Measurements from ENCODE around the gene WDR38.

WDR38 gene

GRCh38 chr9:124884376-124884775 is 31.1 kb downstream of the WDR38 start:
- DNase-seq (ENCODE audit: low read depth) = no peak
- no peak overlapping the region for H3K4me3 ChIP-seq (ENCODE audit: low read length)
- TF ChIP-seq CTCF (IDR thresholded peaks at IDR 0.05; ENCODE audit: insufficient read depth, low read depth, low read length, missing control alignments) = no peak

GRCh38 chr9:124885551-124885950 is 32.3 kb downstream of the WDR38 start:
- no peak overlapping the region for H3K4me3 ChIP-seq (ENCODE audit: low read length)
- TF ChIP-seq CTCF (IDR thresholded peaks at IDR 0.05; ENCODE audit: insufficient read depth, low read depth, low read length, missing control alignments) = no peak
- DNase-seq (ENCODE audit: low read depth) = no peak

- TF ChIP-seq CTCF (IDR thresholded peaks at IDR 0.05; ENCODE audit: insufficient read depth, low read depth, low read length, missing control alignments) = no peak
- H3K4me3 ChIP-seq (ENCODE audit: low read length) = no peak overlapping the region
- DNase-seq (ENCODE audit: low read depth) = no peak
Observed at GRCh38 chr9:124886461-124886860, 33.2 kb downstream of the WDR38 start.

GRCh38 chr9:124886866-124887492 is 33.7 kb downstream of the WDR38 start:
- no peak for DNase-seq (ENCODE audit: low read depth)
- no peak overlapping the region for H3K4me3 ChIP-seq (ENCODE audit: low read length)
- no peak for TF ChIP-seq CTCF (IDR thresholded peaks at IDR 0.05; ENCODE audit: insufficient read depth, low read depth, low read length, missing control alignments)

- H3K4me3 ChIP-seq (ENCODE audit: low read length) = no peak overlapping the region
- no peak for DNase-seq (ENCODE audit: low read depth)
- no peak for TF ChIP-seq CTCF (IDR thresholded peaks at IDR 0.05; ENCODE audit: insufficient read depth, low read depth, low read length, missing control alignments)
Observed at GRCh38 chr9:124887832-124888231, 34.6 kb downstream of the WDR38 start.

GRCh38 chr9:124889006-124889405 is 35.7 kb downstream of the WDR38 start:
- no peak for TF ChIP-seq CTCF (IDR thresholded peaks at IDR 0.05; ENCODE audit: insufficient read depth, low read depth, low read length, missing control alignments)
- no peak for DNase-seq (ENCODE audit: low read depth)
- no peak overlapping the region for H3K4me3 ChIP-seq (ENCODE audit: low read length)

GRCh38 chr9:124890179-124890578 is 36.9 kb downstream of the WDR38 start:
- DNase-seq (ENCODE audit: low read depth) = no peak
- H3K4me3 ChIP-seq (ENCODE audit: low read length) = no peak overlapping the region
- no peak for TF ChIP-seq CTCF (IDR thresholded peaks at IDR 0.05; ENCODE audit: insufficient read depth, low read depth, low read length, missing control alignments)

Data from epithelial cell of esophagus (primary cell).